Ovary (tissue), 3 donors: Measurements from ENCODE around the gene DECR2.

Experiments used
- CTCF ChIP-seq, 3 donors: fragments of 450-650 bp in 2 of 3; fragments of 200-600 bp in 1 of 3; IDR thresholded peaks; one replicate each; pipeline versions ENCODE4 v1.5.1 to v1.8.0; 2016 to 2022; ENCODE audit warnings: antibody characterized with exemption in 3 of 3, mild to moderate bottlenecking in 1 of 3
- EP300 ChIP-seq: sonication (generic); formaldehyde crosslinking; IDR thresholded peaks from one replicate; pipeline ENCODE4 v1.6.1; 2017; ENCODE audit warnings: antibody characterized with exemption
- POLR2A ChIP-seq: fragments of 450-650 bp; IDR thresholded peaks from one replicate; pipeline ENCODE4 v1.6.1; 2017; ENCODE audit warnings: antibody characterized with exemption, mild to moderate bottlenecking, moderate library complexity
- donor health status: DM: no; HTN: no; CAD: no.

DNA sequence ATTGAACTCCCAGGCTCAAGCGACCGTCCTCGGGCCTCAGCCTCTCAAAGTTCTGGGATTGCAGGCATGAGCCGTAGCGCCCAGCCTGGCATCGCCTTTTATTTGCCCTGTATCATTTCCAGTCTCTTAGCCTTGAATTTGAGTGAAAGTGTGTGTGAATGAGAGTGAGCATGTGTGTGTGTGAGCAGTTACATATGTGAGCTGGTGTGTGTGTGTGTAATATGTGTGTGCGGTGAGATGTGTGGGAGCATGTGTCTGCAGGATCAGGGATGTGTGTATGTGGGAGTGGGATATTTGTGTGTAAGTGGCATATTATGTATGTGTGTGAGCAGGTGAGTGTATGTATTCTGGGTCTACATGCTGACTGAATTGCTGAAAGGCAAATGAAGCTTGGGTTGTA, 29.2 kb downstream of the DECR2 start:
- TF ChIP-seq CTCF (IDR thresholded peaks at IDR 0.05) (no peak), POLR2A (no peak), EP300 (no peak)
